HUES48 (cell line): ENCODE data around the gene SENP6.
"Not testable (repeated sequence)": the region's sequence is repeated elsewhere in the genome, so short reads cannot be mapped to it uniquely, and the experiment has no call there.

Source experiments
- H3K27ac ChIP-seq: one replicate; pipeline ENCODE4 v1.7.0; 2013; ENCODE audit warnings: low read depth, low read length, inconsistent platforms
- H3K27me3 ChIP-seq: 2 replicates; pipeline ENCODE4 v1.6.1; 2013; ENCODE audit warnings: mild to moderate bottlenecking, low read length; ENCODE audit not compliant: control insufficient read depth, insufficient read depth
- H3K36me3 ChIP-seq: 2 replicates; pipeline ENCODE4 v1.6.1; 2013; ENCODE audit warnings: low read length; ENCODE audit not compliant: control insufficient read depth, insufficient read depth
- H3K4me1 ChIP-seq: 2 replicates; pipeline ENCODE4 v1.6.1; 2013; ENCODE audit warnings: mild to moderate bottlenecking, low read length; ENCODE audit not compliant: control insufficient read depth, insufficient read depth
- H3K4me3 ChIP-seq: 2 replicates; pipeline ENCODE4 v1.5.1; 2013; ENCODE audit warnings: mild to moderate bottlenecking, low read depth, low read length
- H3K9ac ChIP-seq: 2 replicates; pipeline ENCODE4 v1.6.1; 2013; ENCODE audit warnings: mild to moderate bottlenecking, low read depth, low read length, moderate library complexity
- H3K9me3 ChIP-seq: 2 replicates; pipeline ENCODE4 v1.6.1; 2013; ENCODE audit warnings: low read length; ENCODE audit not compliant: control insufficient read depth, insufficient read depth

The SENP6 gene

GRCh38 chr6:75621846-75622245 lies 20.2 kb downstream of the SENP6 start:
- peaks cover 48% of the 10 kb centered on the region for H3K36me3 ChIP-seq
- no peak overlapping the region for H3K9ac ChIP-seq
- H3K4me3 ChIP-seq: no peak overlapping the region
- H3K9me3 ChIP-seq: no peaks in the 10 kb centered on the region
- no peaks in the 10 kb centered on the region for H3K27me3 ChIP-seq
- H3K4me1 ChIP-seq: no peaks in the 10 kb centered on the region
- no peak overlapping the region for H3K27ac ChIP-seq

GRCh38 chr6:75623491-75623890 lies 21.8 kb downstream of the SENP6 start:
- Histone ChIP-seq H3K9me3 (no peaks in the 10 kb centered on the region), H3K27me3 (no peaks in the 10 kb centered on the region), H3K27ac (no peak overlapping the region), H3K9ac (no peak overlapping the region), H3K4me3 (no peak overlapping the region), H3K36me3 (peaks cover 60% of the 10 kb centered on the region), H3K4me1 (no peaks in the 10 kb centered on the region)

- H3K36me3 ChIP-seq: peaks cover 66% of the 10 kb centered on the region
- H3K27me3 ChIP-seq: no peaks in the 10 kb centered on the region
- no peak overlapping the region for H3K9ac ChIP-seq
- no peak overlapping the region for H3K4me3 ChIP-seq
- no peak overlapping the region for H3K27ac ChIP-seq
- H3K9me3 ChIP-seq: no peaks in the 10 kb centered on the region
- H3K4me1 ChIP-seq: no peaks in the 10 kb centered on the region
These were observed 22.7 kb downstream of the SENP6 start for GRCh38 chr6:75624335-75624734.

- Histone ChIP-seq H3K4me3 (no peak overlapping the region), H3K4me1 (no peaks in the 10 kb centered on the region), H3K9me3 (no peaks in the 10 kb centered on the region), H3K9ac (no peak overlapping the region), H3K36me3 (peaks cover 66% of the 10 kb centered on the region), H3K27ac (no peak overlapping the region), H3K27me3 (no peaks in the 10 kb centered on the region)
These were observed 23.3 kb downstream of the SENP6 start for GRCh38 chr6:75624988-75625387.

- H3K4me1 ChIP-seq: no peaks in the 10 kb centered on the region
- no peak overlapping the region for H3K4me3 ChIP-seq
- H3K9ac ChIP-seq: no peak overlapping the region
- H3K36me3 ChIP-seq: peaks cover 78% of the 10 kb centered on the region
- H3K27ac ChIP-seq: no peak overlapping the region
- no peaks in the 10 kb centered on the region for H3K9me3 ChIP-seq
- H3K27me3 ChIP-seq: no peaks in the 10 kb centered on the region
These were observed 24.9 kb downstream of the SENP6 start for GRCh38 chr6:75626561-75626960.

GRCh38 chr6:75627708-75628107 lies 26.0 kb downstream of the SENP6 start:
- H3K9ac ChIP-seq, H3K4me1 ChIP-seq, H3K9me3 ChIP-seq, H3K4me3 ChIP-seq, H3K27me3 ChIP-seq, H3K27ac ChIP-seq: not testable (repeated sequence)
- peaks cover 79% of the 10 kb centered on the region for H3K36me3 ChIP-seq

- H3K4me3 ChIP-seq: no peak overlapping the region
- peaks cover 80% of the 10 kb centered on the region for H3K36me3 ChIP-seq
- no peaks in the 10 kb centered on the region for H3K9me3 ChIP-seq
- H3K27ac ChIP-seq: no peak overlapping the region
- H3K27me3 ChIP-seq: no peaks in the 10 kb centered on the region
- no peak overlapping the region for H3K9ac ChIP-seq
- no peaks in the 10 kb centered on the region for H3K4me1 ChIP-seq
These were observed 30.4 kb downstream of the SENP6 start for GRCh38 chr6:75631859-75632635.

- no peak overlapping the region for H3K4me3 ChIP-seq
- no peaks in the 10 kb centered on the region for H3K9me3 ChIP-seq
- H3K36me3 ChIP-seq: peaks cover 83% of the 10 kb centered on the region
These were observed 31.4 kb downstream of the SENP6 start for GRCh38 chr6:75633045-75633444.

GRCh38 chr6:75642311-75642710 lies 40.6 kb downstream of the SENP6 start:
- Histone ChIP-seq H3K9me3 (no peaks in the 10 kb centered on the region), H3K4me3 (no peak overlapping the region), H3K27me3 (no peaks in the 10 kb centered on the region), H3K4me1 (peaks cover 7% of the 10 kb centered on the region; the same call in 1 of the 2 replicates), H3K9ac (no peak overlapping the region), H3K27ac (no peak overlapping the region), H3K36me3 (peaks cover 58% of the 10 kb centered on the region)

More at GRCh38 chr6:75633045-75633444, 31.4 kb downstream of the SENP6 start:
- Histone ChIP-seq H3K9ac (no peak overlapping the region), H3K27ac (no peak overlapping the region), H3K4me1 (no peaks in the 10 kb centered on the region), H3K27me3 (no peaks in the 10 kb centered on the region)

- H3K36me3 ChIP-seq: peaks cover 59% of the 10 kb centered on the region
- H3K27ac ChIP-seq: no peak overlapping the region
- no peak overlapping the region for H3K4me3 ChIP-seq
- peaks cover 7% of the 10 kb centered on the region; the same call in 1 of the 2 replicates for H3K4me1 ChIP-seq
- H3K27me3 ChIP-seq: no peaks in the 10 kb centered on the region
- H3K9ac ChIP-seq: no peak overlapping the region
- H3K9me3 ChIP-seq: no peaks in the 10 kb centered on the region
These were observed 41.5 kb downstream of the SENP6 start for GRCh38 chr6:75643173-75643572.

- no peaks in the 10 kb centered on the region for H3K9me3 ChIP-seq
- no peak overlapping the region for H3K4me3 ChIP-seq
- no peak overlapping the region for H3K9ac ChIP-seq
- H3K4me1 ChIP-seq: no peaks in the 10 kb centered on the region
- H3K27me3 ChIP-seq: no peaks in the 10 kb centered on the region
- peaks cover 65% of the 10 kb centered on the region for H3K36me3 ChIP-seq
- no peak overlapping the region for H3K27ac ChIP-seq
These were observed 54.8 kb downstream of the SENP6 start for GRCh38 chr6:75656479-75656878.
